Ishikawa (cell line): ENCODE results near the gene HLA-E.

Experiments used
- EP300 ChIP-seq: IDR thresholded peaks from 2 replicates; pipeline ENCODE4 v1.6.1; 2012; ENCODE audit warnings: borderline replicate concordance
- MAX ChIP-seq: IDR thresholded peaks from 2 replicates; pipeline ENCODE4 v1.6.1; 2012
- NFIC ChIP-seq: IDR thresholded peaks from 2 replicates; pipeline ENCODE4 v1.6.1; 2012
- RAD21 ChIP-seq: IDR thresholded peaks from 2 replicates; pipeline ENCODE4 v1.6.1; 2012; ENCODE audit warnings: low read depth
- REST ChIP-seq: IDR thresholded peaks from 2 replicates; pipeline ENCODE4 v1.6.1; 2012; ENCODE audit warnings: low read depth, mild to moderate bottlenecking
- TAF1 ChIP-seq: IDR thresholded peaks from 2 replicates; pipeline ENCODE4 v1.6.1; 2012; ENCODE audit warnings: low read depth, mild to moderate bottlenecking
- TCF12 ChIP-seq: IDR thresholded peaks from 2 replicates; pipeline ENCODE4 v1.6.1; 2012; ENCODE audit warnings: low read depth

- TF ChIP-seq RAD21 (peak; percentile 74), REST (no peak), EP300 (no peak), TAF1 (no peak), MAX (peak; percentile 38; the same call in 1 of the 2 replicates), NFIC (no peak), TCF12 (no peak)
Observed at GRCh38 chr6:30541515-30542403, 52.5 kb downstream of the HLA-E start.
